Panc1 (cell line): ENCODE results near the gene CUEDC1.

ENCODE experiments used
- CTCF ChIP-seq: fragments of 450-650 bp; IDR thresholded peaks from 2 replicates; pipeline ENCODE4 v1.5.1; 2017; ENCODE audit warnings: mild to moderate bottlenecking
- POLR2AphosphoS5 ChIP-seq: IDR thresholded peaks from 2 replicates; pipeline ENCODE4 v1.6.1; 2012; ENCODE audit warnings: mild to moderate bottlenecking, low read depth, low read length, moderate library complexity
- REST ChIP-seq, 2 experiments: IDR thresholded peaks; 2 replicates each; pipeline ENCODE4 v1.6.1; 2011 to 2012; ENCODE audit warnings: low read depth in 2 of 2, control low read depth in 1 of 2, low read length in 1 of 2, mild to moderate bottlenecking in 1 of 2, moderate library complexity in 1 of 2; ENCODE audit not compliant: insufficient read depth in 1 of 2
- SIN3A ChIP-seq: IDR thresholded peaks from 2 replicates; pipeline ENCODE4 v1.6.1; 2012; ENCODE audit warnings: low read depth, mild to moderate bottlenecking, low read length, moderate library complexity, borderline replicate concordance; ENCODE audit not compliant: insufficient read depth
- TCF7L2 ChIP-seq: IDR thresholded peaks from 2 replicates; pipeline ENCODE4 v1.6.1; 2011; ENCODE audit warnings: mild to moderate bottlenecking, low read depth, low read length, inconsistent platforms

GRCh38 chr17:57852955-57853328 lies 102.3 kb downstream of the CUEDC1 start:
- TF ChIP-seq POLR2AphosphoS5 (no peak), CTCF (no peak), REST (IDR thresholded peaks at IDR 0.05; ENCODE audit: insufficient read depth in 1 of 2, low read depth in 2 of 2, low read length in 1 of 2) (no peak), TCF7L2 (no peak), SIN3A (no peak)
